GM12878 (cell line): ENCODE data around the gene CDR2. TPM values are rescaled to one million over a fixed set of nuclear protein-coding genes. Genes with fewer than 3 reads are reported as not detected.

Experiments
- ATAC-seq: fragments of 200-7000 bp; cut with Tn5 transposase; 3 replicates; pipeline ENCODE4 v1.9.1; 2020; ENCODE audit warnings: mild to moderate bottlenecking, moderate library complexity
- BruUV-seq: library from RNA; stranded (reverse); fragments of 400-500 nt; replicated peaks from 2 replicates; lab custom pipeline; 2021; lab: Mats Ljungman, UMichigan
- CTCF ChIA-PET: fragments of 300-600 bp; sonication (Branson Sonifier 250); formaldehyde crosslinking; extraction: SDS; loops from one replicate; lab custom pipeline; 2021; ENCODE audit warnings: inconsistent platforms; lab: Yijun Ruan, JAX
- POLR2A ChIA-PET: fragments of 350-600 bp; formaldehyde crosslinking; extraction: SDS; loops from one replicate; lab custom pipeline; 2021; ENCODE audit warnings: inconsistent platforms; lab: Charles Lee
- RAD21 ChIA-PET: fragments of 300-600 bp; sonication (Branson Sonifier 250); formaldehyde crosslinking; loops from one replicate; lab custom pipeline; 2023; ENCODE audit warnings: antibody characterized with exemption; ENCODE audit not compliant: unreplicated experiment; lab: Charles Lee
- SMC1A ChIA-PET: fragments of 300-600 bp; sonication (Branson Sonifier 250); formaldehyde crosslinking; loops from one replicate; lab custom pipeline; 2023; ENCODE audit not compliant: unreplicated experiment, uncharacterized antibody; lab: Charles Lee
- DNase-seq: peaks from one replicate; pipeline ENCODE4 v3.0.0-alpha.2; 2011; ENCODE audit warnings: low read depth, low spot score
- FAIRE-seq: peaks from 3 replicates; lab custom pipeline; 2011; peaks lifted over from hg19 to GRCh38; lab: Jason Lieb, UNC
- H2AFZ ChIP-seq: 2 replicates; pipeline ENCODE4 v1.6.0; 2011; ENCODE audit warnings: low read depth, low read length, control low read depth; ENCODE audit not compliant: control insufficient read depth
- H3K27ac ChIP-seq: 2 replicates; pipeline ENCODE4 v1.5.1; 2011; ENCODE audit warnings: control low read depth; ENCODE audit not compliant: control insufficient read depth, insufficient read depth
- H3K27me3 ChIP-seq, 2 experiments: replicated peaks in 1 of 2; 2 replicates each; pipeline versions ENCODE4 v1.6.0 to v1.6.1; 2011; ENCODE audit warnings: low read length in 1 of 2; ENCODE audit not compliant: control insufficient read depth in 2 of 2, insufficient read depth in 2 of 2
- H3K36me3 ChIP-seq, 2 experiments: 2 replicates each; pipeline ENCODE4 v1.5.1; 2011; ENCODE audit warnings: low read length in 1 of 2; ENCODE audit not compliant: control insufficient read depth in 2 of 2, insufficient read depth in 2 of 2
- H3K4me1 ChIP-seq: 2 replicates; pipeline ENCODE4 v1.6.1; 2011; ENCODE audit warnings: mild to moderate bottlenecking, low read length, moderate library complexity, mixed read lengths; ENCODE audit not compliant: control insufficient read depth, insufficient read depth
- H3K4me2 ChIP-seq: 2 replicates; pipeline ENCODE4 v1.6.0; 2011; ENCODE audit warnings: control low read depth; ENCODE audit not compliant: control insufficient read depth, insufficient read depth
- H3K4me3 ChIP-seq: fragments of 200-600 bp; sonication (generic); 2 replicates; pipeline ENCODE4 v1.5.1; 2016
- H3K79me2 ChIP-seq: 2 replicates; pipeline ENCODE4 v1.6.0; 2011; ENCODE audit warnings: low read length; ENCODE audit not compliant: control insufficient read depth, insufficient read depth
- H3K9ac ChIP-seq: 2 replicates; pipeline ENCODE4 v1.8.0; 2011; ENCODE audit warnings: low read length, control low read depth, mixed read lengths; ENCODE audit not compliant: control insufficient read depth, insufficient read depth
- H3K9me3 ChIP-seq: replicated peaks from 3 replicates; pipeline ENCODE4 v1.5.1; 2011; ENCODE audit warnings: mild to moderate bottlenecking, low read length; ENCODE audit not compliant: control insufficient read depth, insufficient read depth
- H4K20me1 ChIP-seq: 2 replicates; pipeline ENCODE4 v1.6.0; 2011; ENCODE audit not compliant: control insufficient read depth, insufficient read depth
- E4F1 ChIP-seq: fragments of 450-650 bp; IDR thresholded peaks from 2 replicates; pipeline ENCODE4 v1.6.1; 2018; ENCODE audit warnings: borderline replicate concordance, mild to moderate bottlenecking; ENCODE audit not compliant: partially characterized antibody
- MLLT1 ChIP-seq: fragments of 450-650 bp; IDR thresholded peaks from 2 replicates; pipeline ENCODE4 v1.6.1; 2016; ENCODE audit warnings: mild to moderate bottlenecking
- TCF3 ChIP-seq: IDR thresholded peaks from 2 replicates; pipeline ENCODE4 v1.6.1; 2012; ENCODE audit warnings: low read depth, mild to moderate bottlenecking, low read length, borderline replicate concordance; ENCODE audit not compliant: insufficient read depth
- ZNF384 ChIP-seq: IDR thresholded peaks from 2 replicates; pipeline ENCODE4 v1.6.1; 2012; ENCODE audit warnings: low read depth, mild to moderate bottlenecking, low read length, improper control_type of control experiment, borderline replicate concordance
- WGBS: methylation state at CpG from one replicate; pipeline ENCODE4 v1.1.6; 2016; ENCODE audit warnings: low lambda C conversion rate; ENCODE audit not compliant: insufficient replicate concordance, insufficient coverage; ENCODE audit errors: missing lambda C conversion rate; 5-methylcytosine and 5-hydroxymethylcytosine counted together
- in situ Hi-C: fragments of 300-500 bp; cut with MboI; formaldehyde crosslinking; loops from 9 replicates; pipeline ENCODE4 v1.14.3; 2018; ENCODE audit warnings: mixed read lengths
- intact Hi-C: fragments of 100-400 bp; cut with micrococcal nuclease; formaldehyde crosslinking; loops from one replicate; pipeline ENCODE4 v1.14.2; 2022; ENCODE audit not compliant: unreplicated experiment
- polyA plus RNA-seq, 11 experiments: library from polyadenylated mRNA; depleted of rRNA in 4 of 11; unstranded in 6 of 11; stranded (reverse) in 5 of 11; fragments of >200 nt; fragmentation: Nextera tagmentation in 4 of 11; fragmentation: Illumina TruSeq in 1 of 11; extraction: Ambion mirVana in 4 of 11; extraction: Trizol in 1 of 11; gene quantifications; 1 replicate in 1 of 11; 2 replicates in 10 of 11; pipeline versions ENCODE4 v1.2.1 to v1.2.3, GENCODE V29; 2011 to 2016; ENCODE audit warnings: inconsistent platforms in 2 of 11, missing spikeins in 2 of 11, low read depth in 1 of 11
- total RNA-seq, 4 experiments: library from RNA; depleted of rRNA in 3 of 4; stranded (reverse); fragments of >200 nt in 3 of 4; fragmentation: Illumina TruSeq in 1 of 4; extraction: Trizol in 1 of 4; gene quantifications; 2 replicates each; pipeline versions ENCODE4 v1.2.1 to v1.2.3, GENCODE V29; 2013 to 2021

CDR2 gene
- total and polyA plus RNA-seq, 10 of the 15 experiments (the other 5 are each of a cell fraction or from before 2014, with no cell fraction given), result 4.8 to 24.3 (median 19.2) TPM

GRCh38 chr16:22315979-22316378, 58.4 kb downstream of the CDR2 start:
- ChIA-PET RAD21 (no interaction called here), CTCF (no interaction called here), POLR2A (no interaction called here), SMC1A (interaction anchor here (1.1 kb wide), 1 partner anchor 11 kb away, joined by 3 read pairs; no protein-coding TSS in a partner anchor)
- no peak overlapping the region for H3K4me3 ChIP-seq
- no peaks in the 10 kb centered on the region for H3K4me1 ChIP-seq
- H3K9me3 ChIP-seq, result no peaks in the 10 kb centered on the region
- peaks cover 28 to 32% of the 10 kb centered on the region in 2 experiments for H3K36me3 ChIP-seq
- WGBS, result 100% methylated on average over 1 of the region's 1 CpG
- ATAC-seq (no peak), DNase-seq (no peak), FAIRE-seq (no peak)
- intact Hi-C loops (no loop called here), in situ Hi-C loops (loop anchor here (25.0 kb wide), 1 partner anchor 246 kb away; no protein-coding TSS in a partner anchor)
- no peaks in the 10 kb centered on the region for H4K20me1 ChIP-seq
- H3K79me2 ChIP-seq, result no peaks in the 10 kb centered on the region
- H3K27me3 ChIP-seq, result no peaks in the 10 kb centered on the region
- no peak overlapping the region for H3K4me2 ChIP-seq
- TF ChIP-seq MLLT1, result no peak
- no peak for TF ChIP-seq ZNF384
- TF ChIP-seq E4F1, result no peak
- TF ChIP-seq TCF3, result no peak
- no peak overlapping the region for H3K27ac ChIP-seq
- no peak overlapping the region for H2AFZ ChIP-seq
- no peak overlapping the region for H3K9ac ChIP-seq
- BruUV-seq, result no TSS peak
